Activated CD4-positive, alpha-beta T cell treated with anti-CD3 and anti-CD28 coated beads, Interleukin-2, amount 50 U/mL, for 24 hours (primary cell): ENCODE results near the gene STPG3.
A peak's percentile ranks its signal among the peaks of the same experiment; 100 is the strongest.

ENCODE experiments used
- DNase-seq, 2 donors: peaks; one replicate each; pipeline ENCODE4 v3.0.0-alpha.2; 2020; ENCODE audit warnings: low read depth in 1 of 2, low spot score in 1 of 2

Gene STPG3

DNA sequence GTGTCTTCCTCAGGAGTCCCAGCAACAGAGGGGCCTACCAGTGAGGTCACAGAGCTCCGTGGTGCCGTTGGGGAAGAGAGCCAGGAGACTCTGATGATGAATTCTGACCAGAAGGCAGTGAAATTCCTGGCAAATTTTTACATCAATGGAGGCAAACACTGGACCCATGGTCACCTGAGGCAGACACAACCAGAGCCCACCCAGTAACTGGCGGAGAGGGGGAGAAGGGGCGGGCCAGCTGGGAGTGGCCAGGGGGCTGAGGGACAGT lies at the start of gene STPG3:
TSS of gene STPG3 (plus strand) at position 93 of the 268 bp plus-strand sequence. CDS start at position 94, 1 bp downstream.
- no peak for DNase-seq

DNA sequence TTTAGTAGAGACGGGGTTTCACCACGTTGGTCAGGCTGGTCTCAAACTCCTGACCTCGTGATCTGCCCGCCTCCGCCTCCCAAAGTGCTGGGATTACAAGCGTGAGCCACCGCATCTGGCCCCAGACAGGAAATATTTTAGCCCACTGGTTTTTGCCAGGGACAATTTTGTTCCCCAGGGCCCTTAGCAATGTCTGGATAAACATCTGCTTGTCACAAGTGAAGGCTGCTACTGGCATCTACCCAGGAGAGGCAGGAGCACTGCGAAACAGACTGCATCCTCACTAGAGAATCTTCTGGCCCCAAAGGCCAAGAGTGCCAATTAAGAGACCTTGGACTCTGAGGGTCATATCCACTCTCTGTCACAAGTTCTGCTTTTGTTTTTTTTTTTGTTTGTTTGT lies 48.1 kb upstream of the STPG3 start:
- no peak for DNase-seq

DNA sequence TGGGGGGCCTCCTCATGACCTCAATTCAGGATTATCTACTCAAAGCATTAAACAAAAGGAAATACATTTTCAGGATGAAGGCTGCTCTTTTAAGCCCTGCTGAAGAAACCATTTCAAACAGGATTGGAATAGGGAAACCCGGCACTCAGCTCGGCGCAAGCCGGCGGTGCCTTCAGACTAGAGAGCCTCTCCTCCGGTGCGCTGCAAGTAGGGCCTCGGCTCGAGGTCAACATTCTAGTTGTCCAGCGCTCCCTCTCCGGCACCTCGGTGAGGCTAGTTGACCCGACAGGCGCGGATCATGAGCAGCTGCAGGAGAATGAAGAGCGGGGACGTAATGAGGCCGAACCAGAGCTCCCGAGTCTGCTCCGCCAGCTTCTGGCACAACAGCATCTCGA lies 46.4 kb upstream of the STPG3 start:
- DNase-seq: no peak

DNA sequence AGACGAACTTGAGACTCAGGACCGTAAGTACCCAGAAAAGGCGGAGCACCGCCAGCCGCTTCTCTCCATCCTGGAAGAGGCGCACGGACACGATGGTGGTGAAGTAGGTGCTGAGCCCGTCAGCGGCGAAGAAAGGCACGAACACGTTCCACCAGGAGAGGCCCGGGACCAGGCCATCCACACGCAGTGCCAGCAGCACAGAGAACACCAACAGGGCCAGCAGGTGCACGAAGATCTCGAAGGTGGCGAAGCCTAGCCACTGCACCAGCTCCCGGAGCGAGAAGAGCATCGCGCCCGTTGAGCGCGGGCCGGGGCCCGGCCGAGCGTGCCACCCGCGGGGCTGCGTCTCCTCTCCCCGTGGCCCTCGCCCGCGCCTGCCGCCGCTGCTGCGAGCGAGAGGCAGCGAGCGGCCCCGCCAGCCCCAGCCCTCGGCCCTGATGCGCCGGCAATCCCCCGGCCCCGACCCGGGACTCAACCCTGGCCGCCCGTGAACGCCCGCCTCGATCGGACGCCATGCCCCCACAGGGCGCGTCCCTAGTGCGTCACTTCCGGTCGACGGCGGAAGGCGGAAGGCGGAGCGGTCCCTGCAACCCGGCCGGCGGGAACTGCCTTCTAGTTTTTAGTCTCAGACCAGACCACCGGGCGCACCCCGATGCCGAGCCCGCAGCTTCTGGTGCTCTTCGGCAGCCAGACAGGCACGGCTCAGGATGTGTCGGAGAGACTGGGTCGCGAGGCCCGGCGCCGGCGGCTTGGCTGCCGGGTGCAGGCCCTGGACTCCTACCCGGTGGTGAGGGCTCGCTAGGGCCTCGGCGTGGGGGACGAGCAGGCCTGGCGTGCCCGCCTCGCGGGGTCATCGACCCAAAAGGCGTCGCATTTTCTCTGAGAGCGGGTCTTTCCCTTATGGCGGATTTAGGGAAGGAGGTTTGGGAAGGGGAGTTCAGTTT lies 45.7 kb upstream of the STPG3 start, which contains the start of the genes NDOR1 and TMEM203:
TSS of gene NDOR1 (plus strand) at position 575 of the 944 bp plus-strand sequence. CDS start at position 653, 78 bp downstream.
TSS of gene TMEM203 (minus strand) at position 523 of the 944 bp plus-strand sequence. CDS start at position 289, 234 bp downstream.
- DNase-seq: peak; percentile 92 to 93

DNA sequence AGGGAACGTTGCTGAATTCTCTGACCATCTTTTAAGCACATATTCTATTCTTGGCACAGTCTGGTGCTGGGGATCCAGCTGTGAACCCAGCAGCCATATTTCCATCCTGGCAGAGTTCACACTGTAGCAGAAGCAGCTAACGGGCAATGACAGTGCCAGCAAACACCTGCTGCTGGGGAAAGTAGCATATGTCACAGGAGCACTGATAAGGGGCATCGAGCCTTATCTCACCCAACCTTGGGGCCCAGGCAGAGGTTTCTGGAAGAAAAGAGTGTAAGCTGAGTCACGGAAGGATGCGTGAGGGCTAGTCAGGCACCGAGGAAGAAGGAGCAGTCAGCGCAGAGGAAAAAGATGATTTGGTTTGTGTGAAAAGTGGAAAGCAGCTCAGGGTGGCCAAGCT lies 44.5 kb upstream of the STPG3 start:
- DNase-seq: no peak

DNA sequence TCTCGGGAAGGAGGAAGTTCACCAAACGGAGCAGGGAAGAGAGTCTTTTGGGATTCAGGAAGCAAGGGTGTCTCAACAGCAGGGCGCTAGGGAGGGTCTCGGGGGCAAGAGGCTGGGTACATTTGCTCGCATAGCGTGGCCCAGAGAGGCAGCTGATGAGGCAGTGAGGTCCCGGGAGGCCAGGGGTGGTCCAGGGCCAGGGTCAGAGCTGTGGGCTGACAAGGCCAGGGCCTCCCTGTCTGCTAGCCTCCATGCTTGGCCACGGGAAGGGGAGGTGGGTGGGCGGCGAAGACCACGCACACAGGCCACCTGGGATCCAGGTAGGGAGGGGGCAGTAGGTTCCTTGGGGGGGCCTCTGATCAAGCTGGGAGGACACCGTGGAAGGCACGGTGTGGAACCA lies 39.6 kb upstream of the STPG3 start:
- no peak for DNase-seq

DNA sequence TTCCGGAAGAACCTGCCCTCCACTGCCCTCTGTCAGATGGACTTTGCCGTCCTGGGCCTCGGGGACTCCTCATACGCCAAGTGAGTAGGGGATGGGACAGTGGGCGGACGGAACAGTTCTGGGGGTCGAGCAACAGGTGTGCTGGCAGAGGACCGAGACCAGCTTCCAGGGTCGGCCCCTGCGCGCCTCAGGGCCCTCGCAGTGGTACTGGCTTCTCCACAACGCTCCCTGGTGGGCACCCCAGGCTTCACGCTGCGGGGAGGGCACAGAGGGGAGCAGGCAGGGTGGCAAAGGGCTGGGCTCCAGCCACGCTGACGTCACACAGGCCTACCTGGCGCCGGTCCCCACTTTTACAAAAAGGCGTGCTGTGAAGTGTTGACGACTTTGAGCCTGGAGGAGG lies 38.6 kb upstream of the STPG3 start:
- no peak for DNase-seq

DNA sequence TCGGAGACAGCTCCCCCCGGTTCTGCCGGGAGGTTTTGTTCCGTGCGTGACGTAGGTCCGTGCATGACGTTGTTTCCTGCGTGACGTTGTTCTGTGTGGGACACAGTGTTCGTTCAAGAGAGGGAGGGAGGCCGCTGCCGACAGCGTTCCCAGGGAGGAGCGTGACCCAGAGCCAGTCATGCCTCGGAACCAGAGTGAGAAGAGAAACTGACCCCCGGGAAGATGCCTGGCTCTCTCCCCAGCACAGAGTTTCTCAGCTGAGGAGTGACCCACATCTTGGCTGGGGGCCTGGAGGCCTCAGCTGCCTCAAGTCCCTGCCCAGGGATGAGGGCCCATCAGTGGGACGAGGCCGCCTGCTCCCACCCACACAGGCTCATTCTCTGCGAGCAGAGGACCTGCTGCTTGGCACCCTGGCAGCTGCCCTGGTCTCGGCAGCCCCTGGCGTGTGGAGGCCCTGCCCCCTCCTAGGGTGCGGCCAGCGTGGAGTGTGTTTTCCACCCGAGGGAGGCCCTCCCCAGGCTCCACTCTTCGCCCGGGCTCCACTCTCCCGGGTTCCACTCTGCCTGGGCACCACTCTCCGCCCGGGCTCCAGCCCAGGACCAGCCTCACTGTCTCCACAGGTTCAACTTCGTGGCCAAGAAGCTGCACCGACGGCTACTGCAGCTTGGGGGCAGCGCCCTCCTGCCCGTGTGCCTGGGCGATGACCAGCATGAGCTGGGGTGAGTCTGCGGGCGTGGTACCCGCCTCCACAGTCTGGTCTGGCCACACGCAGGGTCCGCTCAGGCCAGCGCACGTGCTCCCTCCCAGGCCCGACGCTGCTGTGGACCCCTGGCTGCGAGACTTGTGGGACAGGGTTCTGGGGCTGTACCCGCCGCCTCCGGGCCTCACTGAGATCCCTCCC lies 37.7 kb upstream of the STPG3 start:
- no peak for DNase-seq

DNA sequence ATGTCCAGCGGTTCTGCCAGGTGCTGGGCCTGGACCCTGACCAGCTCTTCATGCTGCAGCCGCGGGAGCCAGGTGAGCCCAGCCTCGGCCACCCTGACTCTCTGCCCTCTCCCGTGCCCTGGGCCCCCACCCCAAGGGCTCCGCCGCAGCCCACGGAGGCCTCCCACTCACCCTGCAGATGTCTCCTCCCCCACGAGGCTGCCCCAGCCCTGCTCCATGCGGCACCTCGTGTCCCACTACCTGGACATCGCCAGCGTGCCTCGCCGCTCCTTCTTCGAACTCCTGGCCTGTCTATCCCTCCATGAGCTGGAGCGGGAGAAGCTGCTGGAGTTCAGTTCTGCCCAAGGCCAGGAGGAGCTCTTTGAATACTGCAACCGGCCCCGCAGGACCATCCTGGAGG lies 36.5 kb upstream of the STPG3 start:
- DNase-seq: no peak

DNA sequence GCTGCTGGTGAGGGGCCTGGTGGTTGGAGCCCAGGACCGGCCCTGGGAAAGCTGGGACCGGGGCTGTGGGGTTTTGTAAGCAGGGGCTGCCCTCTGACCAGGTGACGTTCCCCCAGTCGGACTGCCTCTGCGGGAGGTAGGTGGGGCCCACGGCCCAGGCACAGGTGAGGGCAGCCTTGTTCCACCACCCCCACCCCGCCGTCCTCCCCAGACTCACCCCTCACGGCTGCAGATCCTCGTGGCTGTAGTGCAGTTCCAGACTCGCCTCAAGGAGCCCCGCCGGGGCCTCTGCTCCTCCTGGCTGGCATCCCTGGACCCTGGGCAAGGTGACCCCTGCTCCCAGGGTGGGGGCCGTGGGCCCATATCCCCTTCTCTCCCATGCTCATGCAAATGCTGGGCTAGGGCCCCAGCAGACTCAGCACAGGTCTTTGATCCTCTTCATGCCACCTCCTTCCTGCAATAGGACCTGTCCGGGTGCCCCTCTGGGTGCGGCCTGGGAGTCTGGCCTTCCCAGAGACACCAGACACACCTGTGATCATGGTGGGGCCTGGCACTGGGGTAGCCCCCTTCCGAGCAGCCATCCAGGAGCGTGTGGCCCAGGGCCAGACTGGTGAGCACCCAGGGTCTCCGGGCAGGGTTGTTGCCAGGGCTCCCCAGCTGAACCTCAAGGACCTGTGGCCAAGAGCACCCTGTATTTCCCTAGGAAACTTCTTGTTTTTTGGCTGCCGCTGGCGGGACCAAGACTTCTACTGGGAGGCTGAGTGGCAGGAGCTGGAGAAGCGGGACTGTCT lies 35.7 kb upstream of the STPG3 start:
- no peak for DNase-seq

DNA sequence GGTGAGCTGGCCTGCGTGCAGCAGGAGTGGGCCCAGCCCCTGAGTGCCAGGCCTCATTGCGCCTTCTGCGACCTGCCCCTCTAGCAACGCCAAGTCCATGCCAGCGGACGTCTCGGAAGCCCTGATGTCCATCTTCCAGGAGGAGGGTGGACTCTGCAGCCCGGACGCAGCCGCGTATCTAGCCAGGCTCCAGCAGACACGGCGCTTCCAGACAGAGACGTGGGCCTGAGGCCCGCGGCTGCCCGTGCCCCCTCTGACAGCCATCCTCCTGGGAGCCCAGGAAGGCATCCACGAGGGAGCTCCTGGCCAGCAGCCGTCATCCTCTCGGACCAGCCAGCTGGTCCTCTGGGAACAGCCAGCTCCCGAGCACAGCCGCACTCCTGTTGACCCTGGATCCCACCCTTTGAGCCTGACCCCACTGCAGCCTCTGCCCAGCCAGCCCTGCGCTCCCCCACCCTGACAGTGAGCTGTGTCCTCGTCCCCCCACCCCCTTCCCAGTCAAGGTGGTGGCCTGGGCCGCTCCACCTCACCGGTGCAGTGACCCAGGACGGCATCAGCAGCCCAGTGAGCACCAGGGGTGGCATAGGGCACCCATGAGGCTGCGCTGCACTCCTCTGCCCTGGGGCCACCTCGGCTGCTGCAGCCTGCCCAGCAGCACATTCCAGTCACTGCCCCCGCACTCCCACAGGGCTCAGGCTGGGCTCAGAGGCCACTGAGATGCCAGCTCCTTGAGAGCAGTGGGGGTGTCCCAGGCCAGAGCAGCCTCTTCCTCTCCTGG lies 34.7 kb upstream of the STPG3 start:
- no peak for DNase-seq

DNA sequence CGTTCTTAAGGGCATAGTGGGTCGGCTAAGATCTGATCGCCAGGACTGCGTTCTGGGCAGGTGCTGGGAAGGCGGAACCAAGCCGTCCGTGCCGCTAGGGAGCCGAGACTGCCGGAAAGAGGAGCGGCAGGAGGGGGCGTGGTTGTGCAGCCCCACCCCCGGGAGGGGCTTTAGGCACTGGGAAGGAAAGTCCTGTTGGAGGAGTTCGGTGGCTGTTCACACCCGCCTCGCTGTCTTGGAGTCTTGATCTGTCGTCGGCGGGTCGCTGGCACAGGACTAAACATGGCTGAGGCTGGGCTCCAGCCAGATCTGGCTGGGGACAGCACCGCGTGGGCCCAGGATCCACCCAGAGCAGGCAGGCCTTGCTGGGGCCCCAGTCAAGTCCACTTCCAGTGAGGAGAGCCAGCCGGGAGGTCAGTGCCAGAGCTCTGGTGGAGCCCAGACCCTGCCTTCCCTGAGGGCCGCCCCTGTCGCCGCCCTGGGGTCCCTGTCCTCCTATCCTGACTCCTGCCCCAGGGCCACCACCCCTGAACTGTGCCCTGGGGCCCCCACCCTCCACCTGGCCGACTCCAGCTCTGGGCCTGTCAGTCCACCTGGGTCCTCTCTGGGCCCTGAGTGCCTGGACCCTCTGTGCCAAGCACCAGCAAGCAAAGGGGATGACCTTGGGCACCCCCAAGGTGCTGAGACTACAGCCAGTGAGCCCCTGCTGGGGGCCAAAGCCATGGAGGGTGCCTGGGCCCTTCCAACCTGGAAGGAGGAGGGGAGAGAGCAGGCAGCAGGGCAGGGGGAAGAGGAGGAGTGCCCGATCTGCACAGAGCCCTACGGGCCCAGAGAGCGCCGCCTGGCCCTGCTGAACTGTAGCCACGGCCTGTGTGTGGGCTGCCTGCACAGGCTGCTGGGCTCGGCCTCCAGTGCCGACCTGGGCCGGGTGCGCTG lies 33.5 kb upstream of the STPG3 start:
- no peak for DNase-seq

DNA sequence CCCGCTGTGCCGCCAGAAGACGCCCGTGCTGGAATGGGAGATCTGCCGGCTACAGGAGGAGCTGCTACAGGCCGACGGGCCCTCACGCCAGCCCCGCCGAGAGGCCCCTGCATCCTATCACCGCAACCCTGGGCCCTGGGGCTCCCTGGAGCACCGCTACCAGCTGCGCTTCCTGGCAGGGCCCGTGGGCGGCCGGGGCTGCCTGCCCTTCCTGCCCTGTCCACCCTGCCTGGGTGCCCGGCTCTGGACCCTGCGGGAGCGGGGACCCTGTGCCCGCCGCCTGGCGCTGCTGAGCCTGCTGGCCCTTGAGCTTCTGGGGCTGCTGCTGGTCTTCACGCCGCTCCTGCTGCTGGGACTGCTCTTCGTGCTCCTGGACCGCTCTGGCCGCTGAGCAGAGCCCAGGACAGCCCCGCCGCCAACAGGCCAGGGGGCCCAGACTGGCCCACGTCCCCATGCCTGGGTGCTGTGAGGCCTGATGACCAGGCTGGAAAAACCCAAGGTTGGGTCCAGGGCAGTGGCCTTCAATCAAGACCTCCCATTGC lies 32.8 kb upstream of the STPG3 start:
- no peak for DNase-seq

DNA sequence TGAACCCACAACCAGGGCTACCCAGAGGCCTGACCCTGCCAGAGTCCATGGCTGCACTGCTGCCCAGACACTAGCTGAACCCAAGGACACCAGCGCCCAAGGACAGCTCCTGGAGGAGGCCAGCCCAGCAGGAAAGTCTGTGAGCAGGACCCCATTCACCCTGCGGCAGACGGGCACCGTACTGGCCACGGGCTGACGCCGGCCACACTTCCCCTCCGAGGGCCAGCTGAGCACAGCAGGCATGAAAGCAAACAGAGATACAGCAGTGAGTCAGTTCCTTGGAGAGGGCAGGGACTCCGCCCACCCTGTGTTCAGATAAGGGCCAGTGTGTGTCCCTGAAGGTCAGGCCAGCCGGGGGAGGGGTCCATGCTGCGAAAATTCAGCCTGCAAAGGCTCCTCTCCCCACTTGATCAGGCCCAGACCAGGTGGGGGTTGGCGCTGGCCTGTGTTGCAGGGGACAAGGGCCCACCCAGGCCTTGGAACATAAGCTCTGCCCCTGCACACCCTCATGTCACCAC lies 32.3 kb upstream of the STPG3 start:
- DNase-seq: no peak

DNA sequence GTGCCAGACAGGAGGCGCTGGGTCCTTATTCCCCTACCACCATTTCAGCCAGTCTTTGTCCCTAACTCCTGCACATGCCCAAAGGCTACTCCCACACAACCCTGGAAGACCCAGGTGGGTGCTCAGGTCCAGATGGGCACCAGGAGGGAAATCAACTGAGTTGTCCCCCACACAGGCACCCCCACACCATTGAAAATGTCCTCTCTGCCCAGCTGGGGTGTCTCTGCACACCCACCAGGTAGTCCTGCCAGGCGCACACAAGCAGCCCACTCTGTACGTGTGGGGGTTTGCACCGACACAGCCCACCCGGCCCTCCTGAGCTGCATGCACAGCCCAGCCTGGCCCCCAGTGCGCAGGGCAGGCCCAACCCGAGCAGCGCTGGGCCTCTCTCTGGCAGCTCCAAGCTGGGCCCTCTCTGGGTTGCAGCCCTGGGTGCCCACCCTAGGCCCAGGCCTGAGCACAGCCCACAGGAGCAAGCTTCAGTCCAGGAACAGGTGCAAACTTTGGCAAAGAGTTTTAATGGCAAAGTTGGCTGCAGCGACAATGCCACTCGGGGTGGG lies 31.2 kb upstream of the STPG3 start:
- DNase-seq: no peak

DNA sequence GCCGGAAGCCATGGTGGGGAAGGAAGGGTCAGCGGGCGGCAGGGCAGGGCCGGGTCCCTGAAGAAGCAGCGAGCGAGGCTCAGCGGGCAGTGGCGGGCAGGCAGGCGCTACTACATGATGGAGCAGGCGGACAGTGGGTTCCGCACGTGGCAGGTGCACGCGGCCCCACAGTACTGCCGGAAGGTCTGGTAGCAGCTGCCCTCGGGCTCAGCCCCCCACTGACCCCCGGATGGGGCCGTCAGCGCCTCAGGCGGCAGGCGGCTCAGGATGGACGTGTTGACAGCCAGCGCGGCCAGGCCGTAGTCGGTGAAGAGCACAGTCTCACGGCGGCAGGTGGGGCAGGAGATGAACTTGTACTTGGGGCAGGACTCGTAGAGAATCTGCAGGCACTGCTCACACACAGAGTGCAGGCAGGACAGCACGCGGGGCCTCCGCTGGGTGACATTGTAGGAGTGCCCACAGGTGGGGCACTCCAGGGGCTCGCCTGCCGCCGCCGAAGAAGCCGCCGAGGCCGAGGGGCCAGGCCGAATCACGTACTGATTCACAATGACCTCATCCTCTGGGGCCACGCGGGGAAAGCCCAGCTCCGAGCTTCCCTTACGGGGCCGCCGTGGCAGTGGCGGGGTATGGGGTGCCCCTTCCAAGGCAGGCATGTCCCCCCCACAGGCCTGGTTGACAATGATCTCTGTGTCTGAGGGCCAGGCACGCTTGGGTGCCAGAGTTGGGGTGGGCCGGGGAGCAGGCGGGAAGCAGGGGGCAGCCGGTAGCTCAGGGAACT lies 30.6 kb upstream of the STPG3 start:
- DNase-seq: no peak

DNA sequence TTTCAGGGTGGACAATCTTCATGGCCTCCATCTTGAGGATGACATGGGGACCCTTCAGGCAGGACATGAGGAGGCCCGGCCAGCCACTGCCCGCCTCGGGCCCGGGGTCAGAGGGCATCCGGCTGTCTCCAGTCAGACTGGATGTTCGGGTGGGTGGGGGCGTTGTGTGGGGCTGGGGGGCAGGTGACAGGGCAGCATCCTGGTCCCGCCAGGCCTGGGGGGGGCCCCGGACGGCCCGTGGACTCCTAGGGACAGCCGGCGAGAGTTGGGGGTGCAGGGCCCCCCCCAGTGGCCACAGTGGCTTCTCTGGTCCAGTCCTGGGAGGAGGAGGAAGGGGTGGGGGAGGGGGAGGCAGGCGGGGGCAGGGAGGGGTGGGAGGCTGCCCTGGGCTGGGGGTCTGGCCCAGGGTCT lies 30.0 kb upstream of the STPG3 start:
- DNase-seq: no peak
